CMK (cell line): ENCODE data around the gene DCUN1D5.

ENCODE experiments used
- DNase-seq: peaks from one replicate; pipeline ENCODE4 v3.0.0-alpha.2; 2010; ENCODE audit warnings: low read depth

DCUN1D5 gene

DNA sequence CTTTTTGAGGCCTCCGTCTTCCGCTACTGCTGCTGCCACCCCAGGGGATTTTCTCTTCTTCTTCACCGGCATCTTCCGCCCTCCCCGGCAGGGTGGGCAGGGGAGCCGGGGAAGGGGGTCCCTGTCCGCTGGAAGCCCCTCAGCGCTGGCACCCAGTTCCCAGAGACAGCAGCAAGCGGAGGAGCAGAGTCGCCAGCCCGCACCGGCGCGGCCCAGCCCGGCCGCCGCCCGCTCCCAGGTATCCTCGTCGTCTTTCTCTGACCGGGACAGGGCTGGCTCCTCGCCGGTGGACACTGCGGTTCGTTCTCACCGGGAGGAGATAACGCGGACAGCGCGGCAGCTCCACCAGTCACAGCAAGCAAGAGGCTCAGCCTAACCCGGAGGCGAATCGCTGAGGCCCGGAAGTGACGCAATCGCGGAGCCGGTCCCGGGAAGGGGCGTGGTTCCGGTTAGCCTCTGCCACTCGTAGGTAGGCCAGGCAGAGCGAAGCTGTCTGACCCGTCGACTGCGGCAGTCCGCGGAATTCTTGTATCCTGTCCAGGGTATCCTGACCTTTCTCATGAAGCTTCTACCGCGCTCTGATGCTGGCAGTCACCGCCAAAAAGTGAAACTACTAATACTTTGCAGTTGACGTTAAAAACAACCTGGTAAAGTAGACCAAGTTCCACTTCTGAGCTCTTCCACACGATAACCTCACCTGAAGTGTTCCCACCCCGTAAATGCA lies at the start of gene DCUN1D5:
Gene DCUN1D5 (minus strand): TSS at position 360 of the 724 bp plus-strand sequence. CDS start 288 bp downstream, at position 72.
- DNase-seq = peak; percentile 84

DNA sequence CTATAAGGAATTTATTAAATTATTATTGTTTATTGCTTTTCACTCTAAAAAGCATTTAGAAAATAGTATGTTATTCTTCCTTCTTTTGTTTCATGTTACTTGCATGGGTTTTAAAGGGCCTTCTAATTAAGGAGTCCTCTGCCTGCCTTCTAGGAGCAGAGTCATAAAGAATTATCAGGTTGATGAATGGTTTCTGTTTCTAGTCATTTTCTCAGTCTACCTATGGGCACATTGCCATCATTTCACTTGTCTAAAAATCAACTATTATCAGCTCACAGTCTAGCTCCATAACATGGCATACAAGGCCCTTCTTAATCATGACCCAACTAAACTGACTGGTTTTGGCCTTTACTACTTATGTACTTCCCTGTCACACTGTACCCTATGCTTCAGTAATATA lies 33.5 kb upstream of the DCUN1D5 start:
- DNase-seq = no peak

DNA sequence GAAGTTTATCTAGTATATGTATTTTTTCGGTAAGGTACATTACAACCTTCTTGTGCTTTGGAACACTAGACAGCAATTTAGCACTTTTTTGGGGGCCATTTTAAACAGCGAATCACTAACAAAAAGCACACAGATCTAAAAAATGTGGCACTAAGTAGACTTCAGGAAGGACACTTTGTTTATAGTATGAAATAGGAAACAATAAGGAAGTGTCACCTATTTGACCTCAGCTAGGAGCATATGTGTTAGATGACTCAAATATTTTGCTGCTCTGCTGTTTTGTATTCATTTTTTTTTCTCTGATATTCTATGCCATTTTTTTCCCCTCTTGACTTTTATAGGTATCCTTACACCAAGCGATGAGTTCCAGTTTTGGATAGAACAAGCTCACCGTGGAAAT lies 22.9 kb upstream of the DCUN1D5 start:
- no peak for DNase-seq

DNA sequence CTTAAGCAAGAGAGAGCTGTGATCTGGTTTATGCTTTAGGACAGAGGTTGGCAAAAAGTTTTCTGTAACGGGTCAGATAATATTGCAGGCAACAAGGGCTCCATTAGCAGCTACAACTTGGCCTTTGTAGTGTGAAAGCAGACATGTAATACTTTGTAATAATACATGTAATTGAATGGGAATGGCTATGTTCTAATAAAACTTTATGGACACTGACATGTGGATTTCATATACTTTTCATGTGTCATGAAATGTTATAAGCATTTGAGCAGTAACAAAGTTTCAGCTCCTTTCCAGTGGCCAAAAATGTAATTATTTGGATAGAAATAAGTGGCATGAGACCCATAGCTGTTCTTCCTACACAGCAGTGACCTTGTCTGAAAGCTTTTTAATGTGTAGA lies 20.4 kb upstream of the DCUN1D5 start:
- DNase-seq = no peak

DNA sequence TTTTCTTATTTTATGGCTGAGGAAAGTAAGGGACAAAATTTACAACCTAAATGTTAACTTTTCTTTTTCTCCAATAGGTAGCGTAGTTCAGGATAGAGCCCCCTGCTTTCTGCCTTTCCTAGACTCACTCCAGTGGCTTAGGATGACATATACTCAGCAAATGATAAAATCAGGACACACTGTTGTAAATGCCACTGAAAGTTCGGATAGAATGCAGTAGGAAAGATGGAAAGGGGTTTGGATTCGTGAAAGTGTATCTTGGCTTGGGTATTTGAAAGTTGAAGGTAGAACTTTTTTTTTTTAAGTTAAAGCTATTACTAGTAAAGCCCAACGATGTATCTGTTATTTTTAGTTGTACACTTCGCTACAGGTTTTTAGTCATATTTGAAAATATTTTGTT lies 19.4 kb upstream of the DCUN1D5 start:
- DNase-seq = no peak

DNA sequence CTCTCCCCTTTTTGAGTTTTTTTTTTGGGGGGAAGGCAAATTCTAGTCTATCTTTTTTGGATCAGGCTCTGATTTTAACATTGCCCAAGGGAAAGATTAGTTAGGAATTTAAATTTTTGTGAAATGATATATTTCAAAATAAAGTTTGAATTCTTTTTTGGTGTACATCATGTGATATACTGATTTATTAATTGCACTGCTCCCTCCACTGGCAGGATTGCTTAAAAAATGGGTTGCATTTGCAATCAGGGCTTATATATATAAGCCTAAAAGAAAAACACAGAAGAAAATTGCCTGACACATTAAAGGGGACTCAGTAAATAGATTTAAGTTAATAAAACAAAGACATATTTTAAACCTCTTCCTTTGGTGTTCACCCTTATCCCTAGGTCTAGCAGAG lies 18.4 kb upstream of the DCUN1D5 start:
- DNase-seq = no peak

DNA sequence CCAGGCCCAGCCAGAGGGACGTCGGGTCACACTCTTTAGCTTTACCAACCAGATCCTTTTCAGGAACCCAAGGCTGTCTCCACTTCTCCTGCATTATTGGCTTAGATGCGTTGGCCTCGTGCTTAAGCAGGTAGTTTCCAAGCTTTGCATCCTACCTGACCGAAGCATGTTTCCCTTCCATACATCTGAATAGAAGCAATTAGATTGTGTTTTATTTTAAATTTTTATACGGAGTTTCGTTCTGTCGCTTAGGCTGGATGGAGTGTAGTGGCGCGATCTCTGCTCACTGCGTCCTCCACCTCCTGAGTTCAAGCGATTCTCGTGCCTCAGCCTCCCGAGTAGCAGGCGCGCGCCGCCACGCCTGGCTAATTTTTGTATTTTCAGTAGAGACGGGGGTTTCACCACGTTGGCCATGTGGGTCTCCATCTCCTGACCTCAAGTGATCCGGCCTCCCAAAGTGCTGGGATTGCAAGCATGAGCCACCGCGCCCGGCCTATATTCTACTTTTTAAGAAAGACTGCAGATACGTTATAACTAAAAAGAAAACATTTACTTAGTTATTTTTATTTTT lies 17.9 kb upstream of the DCUN1D5 start:
- no peak for DNase-seq

DNA sequence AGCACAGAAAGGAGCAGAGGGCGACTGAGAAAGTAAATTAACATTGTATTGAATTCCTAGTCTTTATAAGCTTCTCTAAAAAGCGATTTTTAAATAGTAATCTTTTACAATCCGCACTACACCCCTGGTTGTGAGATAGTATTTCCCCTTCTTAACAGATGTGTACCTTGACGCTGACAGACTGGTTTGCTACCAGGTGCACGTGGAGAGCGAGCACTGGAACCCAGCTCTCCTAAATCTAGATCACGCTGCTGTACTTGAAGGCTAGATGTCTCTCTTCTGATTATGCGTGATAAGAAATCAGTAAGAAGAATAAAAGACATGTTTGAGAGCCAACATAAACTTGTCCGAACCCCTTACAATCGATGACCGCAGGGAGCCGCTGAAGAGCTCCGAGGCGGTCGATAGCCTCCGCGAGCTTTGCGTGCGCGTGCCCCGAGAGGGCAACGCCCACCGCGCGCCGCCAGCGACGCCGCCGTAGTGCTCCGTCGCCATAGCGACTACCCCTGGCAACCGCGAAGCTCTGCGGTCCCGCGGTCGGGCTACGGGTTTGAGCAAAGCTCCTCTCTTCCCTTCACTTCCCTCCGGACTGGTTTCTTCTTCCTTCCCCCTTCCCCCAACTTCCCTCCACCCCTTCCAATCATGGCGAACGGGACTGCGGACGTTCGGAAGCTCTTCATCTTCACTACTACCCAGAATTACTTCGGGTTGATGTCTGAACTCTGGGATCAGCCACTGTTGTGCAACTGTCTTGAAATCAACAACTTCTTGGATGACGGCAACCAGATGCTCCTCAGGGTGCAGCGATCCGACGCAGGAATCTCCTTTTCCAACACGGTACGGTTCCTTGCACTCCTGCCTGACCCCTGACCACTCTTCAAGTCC lies 17.2 kb upstream of the DCUN1D5 start, which contains the start of gene DYNC2H1:
Gene DYNC2H1 (plus strand): TSS at position 494 of the 885 bp plus-strand sequence. CDS start 149 bp downstream, at position 643.
- DNase-seq = peak; percentile 92

DNA sequence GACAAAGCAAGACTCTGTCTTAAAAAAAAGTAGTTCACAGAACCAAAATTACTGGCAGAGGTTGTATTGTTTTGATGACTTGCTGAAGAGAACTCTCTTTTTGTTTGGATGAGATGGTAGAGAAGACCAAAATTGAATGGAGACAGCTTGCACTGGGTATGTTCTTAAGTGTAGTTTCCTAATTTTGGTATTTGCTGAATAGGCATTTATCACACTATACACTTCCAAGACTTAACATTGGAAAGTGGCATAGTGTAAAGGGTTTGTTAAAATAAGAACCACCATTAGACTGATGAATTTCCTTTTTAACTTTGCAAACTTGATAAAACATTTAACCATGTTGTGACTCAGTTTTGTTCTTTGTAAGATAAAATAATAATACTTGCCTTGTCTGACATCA lies 5.3 kb upstream of the DCUN1D5 start:
- no peak for DNase-seq

DNA sequence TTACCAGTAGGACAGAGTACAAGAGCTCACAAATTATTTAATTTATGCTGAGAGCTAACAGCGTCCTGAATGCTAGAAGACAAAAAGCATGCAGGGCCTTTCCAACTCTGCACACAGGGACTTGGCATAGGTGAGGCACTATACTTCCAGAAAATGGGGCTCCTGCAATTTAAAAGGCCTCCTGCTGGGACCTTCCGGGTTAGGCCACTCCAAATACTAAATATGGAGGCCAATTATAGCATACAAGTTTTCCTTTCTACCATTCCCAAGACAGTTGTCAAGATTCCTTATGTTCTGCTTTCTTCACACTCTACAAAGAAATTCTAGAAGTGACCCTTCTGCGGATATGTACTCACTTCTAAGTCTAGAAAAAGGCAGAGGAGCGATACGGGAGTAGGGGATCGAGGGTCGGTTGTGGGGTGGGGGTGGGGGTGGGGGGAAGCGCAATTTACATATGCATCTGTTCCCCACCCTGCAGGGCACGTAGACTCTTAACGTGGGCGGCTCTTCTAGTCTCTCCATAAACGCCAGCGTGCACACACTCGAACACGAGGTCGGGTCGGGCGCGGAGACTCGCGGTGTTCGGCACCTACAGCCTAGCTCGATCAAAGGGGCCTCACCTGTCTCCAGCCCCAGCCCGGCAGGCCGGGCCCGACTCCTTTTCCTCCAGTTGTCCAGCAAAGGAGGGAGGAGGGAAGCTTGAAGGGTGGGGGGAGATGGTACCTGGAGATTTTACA lies 728 bp downstream of the DCUN1D5 start:
- no peak for DNase-seq

DNA sequence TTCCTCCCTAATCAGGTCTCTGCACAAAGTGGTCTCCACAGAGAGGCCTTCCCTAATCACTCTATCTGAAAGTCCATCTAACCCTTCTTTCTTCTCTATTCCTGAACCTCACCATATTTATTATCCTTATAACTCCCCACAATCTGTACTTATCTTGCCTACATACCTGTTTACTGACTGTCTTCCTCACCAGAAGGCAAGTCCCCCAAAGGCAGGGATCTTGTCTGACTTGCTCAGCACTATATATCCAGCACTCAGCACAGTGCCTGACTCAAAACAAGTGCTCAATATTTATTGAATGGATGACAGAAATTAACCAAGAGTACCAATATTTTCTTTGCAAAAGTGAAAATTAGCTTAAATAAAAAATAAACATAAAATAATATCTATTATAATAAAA lies 5.5 kb downstream of the DCUN1D5 start:
- no peak for DNase-seq

DNA sequence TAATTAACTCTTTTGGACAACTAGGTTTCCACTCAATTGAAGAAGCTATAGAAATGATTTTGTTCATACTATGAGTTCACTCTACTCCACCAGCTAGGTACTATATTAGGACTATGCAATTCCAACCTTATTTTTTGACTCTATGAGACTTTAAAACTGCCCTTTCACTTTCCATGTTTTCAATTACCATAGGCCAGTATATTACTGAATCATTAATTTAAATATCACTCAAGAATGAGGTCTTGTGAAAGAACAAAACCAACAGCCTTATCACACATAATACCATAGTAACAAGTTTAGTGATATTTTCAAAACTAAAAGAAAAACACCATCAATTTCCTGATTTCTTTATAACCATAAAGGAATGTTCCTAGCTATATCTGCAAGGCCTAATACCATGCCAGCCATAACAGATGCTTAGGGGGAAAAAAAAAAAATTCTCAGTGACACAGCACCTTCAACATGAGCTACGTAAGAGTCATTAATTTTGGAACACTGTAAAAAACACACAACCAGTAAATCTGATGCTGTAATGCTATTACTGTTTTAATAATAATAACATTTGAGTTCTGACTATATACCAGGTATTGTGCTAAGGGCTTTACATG lies 6.1 kb downstream of the DCUN1D5 start:
- no peak for DNase-seq

DNA sequence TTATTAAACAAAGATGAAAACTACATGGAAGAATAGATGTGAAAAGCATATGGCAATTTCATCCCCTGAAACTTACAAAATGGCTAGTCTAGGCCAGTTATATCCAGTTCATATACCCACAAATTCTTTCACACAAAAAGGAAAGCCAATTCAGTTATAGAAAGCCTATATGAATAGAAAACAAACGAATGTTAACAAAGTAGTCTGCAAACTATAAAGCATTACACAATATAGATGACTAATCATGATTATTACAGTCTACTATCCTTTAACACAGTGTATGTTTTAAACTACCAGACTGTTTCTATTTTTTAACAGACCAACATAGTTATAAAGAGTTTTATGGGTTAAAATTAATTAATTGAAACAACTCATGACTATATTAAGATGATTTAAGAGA lies 12.1 kb downstream of the DCUN1D5 start:
- DNase-seq = no peak

DNA sequence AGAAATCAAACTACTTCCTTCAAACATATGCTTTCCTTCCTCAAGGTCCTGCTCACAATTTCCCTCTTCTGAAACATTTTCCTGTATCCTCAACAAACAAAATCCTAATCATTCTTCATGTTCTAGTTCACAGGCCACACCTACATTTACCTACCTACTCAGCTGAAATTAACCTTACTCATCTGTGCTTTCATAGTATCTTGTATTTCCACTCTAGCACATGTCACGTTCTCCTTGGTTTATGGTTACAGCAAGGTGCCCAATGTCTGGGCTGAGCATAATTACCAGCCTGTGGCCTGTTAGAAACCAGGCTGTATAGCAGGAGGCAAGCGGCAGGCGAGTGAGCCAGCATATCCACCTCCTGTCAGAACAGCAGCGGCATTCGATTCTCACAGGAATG lies 13.2 kb downstream of the DCUN1D5 start:
- no peak for DNase-seq

DNA sequence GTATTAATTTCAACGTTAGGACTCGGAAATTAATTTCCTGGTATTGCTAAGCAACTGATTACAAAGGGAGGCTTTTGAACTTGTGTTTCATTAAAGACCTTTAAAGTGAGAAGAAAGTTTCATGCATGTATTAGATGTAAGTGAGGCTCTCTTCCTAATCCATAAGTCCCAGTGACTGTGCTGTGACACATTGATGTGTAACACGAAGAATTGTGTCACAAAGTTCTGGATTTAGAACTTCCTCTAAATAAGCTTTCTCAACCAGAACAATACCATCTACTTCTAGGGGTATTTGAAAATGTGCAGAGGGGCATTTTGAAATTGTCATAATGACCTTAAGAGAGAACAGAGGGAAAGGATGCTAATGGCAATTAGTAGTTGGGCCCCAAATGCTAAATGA lies 14.4 kb downstream of the DCUN1D5 start:
- no peak for DNase-seq

DNA sequence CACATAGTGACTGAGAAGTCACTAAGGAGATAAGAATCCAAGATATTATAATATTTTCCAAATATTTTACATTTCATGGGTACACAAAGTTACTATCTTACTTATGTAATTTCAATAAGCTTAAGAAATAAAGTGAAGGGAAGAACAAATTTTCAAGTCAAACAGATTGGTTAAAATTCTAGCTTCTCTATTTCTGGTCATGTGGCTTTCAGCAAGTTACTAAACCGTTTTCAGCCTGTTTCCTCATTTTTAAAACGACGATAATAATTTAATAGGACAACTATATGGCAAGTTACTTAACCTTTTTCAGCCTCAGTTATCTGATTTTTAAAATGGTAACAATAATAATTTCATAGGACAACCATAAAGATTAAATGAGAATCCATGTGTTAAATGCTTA lies 15.6 kb downstream of the DCUN1D5 start:
- DNase-seq = no peak

DNA sequence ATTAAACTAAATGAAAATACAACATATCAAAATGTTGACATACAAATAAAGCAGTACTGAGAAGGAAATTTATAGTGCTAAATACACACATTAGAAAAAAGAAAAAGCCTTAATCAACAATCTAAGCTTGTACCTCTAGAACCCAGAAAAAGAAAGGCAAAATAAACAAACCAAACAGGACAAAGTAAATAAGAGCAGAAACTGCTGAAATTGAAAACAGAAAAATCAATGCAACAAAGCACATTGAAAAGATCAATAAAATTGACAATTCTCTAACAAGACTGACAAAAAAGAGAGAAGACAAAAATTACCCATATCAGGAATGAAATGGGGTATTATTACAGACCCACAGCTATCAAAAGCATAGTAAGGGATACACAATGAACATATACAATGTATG lies 21.0 kb downstream of the DCUN1D5 start:
- DNase-seq = no peak

DNA sequence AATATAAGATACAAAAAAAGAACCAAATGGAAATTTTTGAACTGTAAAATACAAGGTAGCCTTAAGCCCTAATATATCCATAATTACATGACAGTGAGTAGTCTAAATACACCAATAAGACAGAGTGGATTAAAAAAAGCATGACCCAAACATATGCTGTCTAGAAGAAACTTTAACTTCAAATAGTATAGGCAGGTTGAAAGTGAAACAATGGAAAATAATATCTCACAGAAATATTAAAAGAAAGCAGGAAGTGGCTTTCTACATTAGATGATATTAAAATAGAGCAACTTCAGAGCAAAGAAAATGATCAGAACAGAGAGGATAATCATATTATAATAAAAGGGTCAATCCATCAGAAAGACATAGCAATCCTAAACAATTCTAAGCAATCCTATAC lies 21.8 kb downstream of the DCUN1D5 start:
- DNase-seq = no peak

DNA sequence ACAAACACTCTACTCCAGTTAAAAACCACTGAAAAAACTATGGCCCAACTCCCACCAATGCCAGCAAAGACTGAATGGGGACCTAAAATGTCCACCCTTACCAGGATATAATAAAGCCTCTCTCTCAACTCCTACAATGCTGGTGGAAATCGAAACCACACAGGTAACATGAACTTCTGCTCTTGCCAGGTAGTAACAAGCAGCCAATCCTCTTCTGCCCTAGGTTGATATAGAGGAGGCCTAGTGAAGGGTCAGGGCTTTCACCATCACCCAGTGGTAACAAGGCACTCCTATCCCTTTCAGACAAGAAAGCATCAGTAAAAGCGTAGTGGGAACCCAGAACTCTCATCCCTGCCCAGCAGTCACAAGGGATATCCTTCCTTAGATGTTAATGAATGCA lies 22.6 kb downstream of the DCUN1D5 start:
- DNase-seq = no peak

DNA sequence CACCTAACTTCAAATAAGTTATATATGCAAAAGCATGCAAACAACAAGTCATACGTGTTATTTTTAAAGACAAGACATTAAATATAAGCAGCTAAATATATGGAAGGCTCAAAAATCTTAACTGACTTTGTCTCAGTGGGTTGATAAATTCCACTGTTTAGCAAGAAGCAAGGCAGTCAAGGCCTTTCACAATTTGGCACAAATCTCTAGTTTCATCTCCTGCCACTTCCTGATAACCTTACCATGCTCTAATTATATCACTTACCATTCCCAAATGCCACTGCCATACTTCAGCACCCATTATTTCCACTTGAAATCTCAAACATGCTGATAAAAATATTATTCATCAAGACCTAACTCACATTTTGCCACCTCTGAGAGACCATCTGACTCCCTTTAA lies 24.8 kb downstream of the DCUN1D5 start:
- no peak for DNase-seq

DNA sequence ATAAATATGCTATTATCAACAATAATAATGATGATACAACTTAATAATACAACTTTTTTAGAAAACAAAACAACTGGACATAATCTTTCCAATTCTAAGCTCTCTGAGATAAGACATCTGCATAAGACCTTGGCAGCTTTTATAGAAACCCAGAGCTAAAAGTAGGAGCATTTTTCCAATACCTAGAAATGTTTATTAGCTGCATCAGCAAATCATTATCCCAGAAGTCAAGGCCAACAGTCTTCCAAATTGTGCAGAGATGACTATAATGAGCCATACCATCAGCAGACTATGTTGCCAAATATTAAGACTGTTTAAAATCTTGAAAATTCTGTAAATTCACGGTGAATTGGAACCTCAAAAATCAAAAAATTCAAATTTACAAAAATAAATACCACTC lies 30.3 kb downstream of the DCUN1D5 start:
- DNase-seq = no peak
